Gastrocnemius medialis (tissue), 4 donors: ENCODE data around the gene C12orf50.

Experiments
- POLR2A ChIP-seq, 2 donors: fragments of 450-650 bp; IDR thresholded peaks; one replicate each; pipeline ENCODE4 v1.6.1; 2017; ENCODE audit warnings: antibody characterized with exemption in 2 of 2, mild to moderate bottlenecking in 2 of 2, moderate library complexity in 2 of 2
- TF ChIP-seq, protein P1 (sequence below), 5 experiments: fragments of 450-650 bp in 3 of 5; fragments of 200-600 bp in 2 of 5; sonication (generic) in 2 of 5; IDR thresholded peaks in 4 of 5; conservative IDR thresholded peaks in 1 of 5; 1 replicate in 4 of 5; 2 replicates in 1 of 5; pipeline ENCODE4 v1.5.1; 2016 to 2019; ENCODE audit warnings: antibody characterized with exemption in 5 of 5, mild to moderate bottlenecking in 3 of 5, moderate library complexity in 3 of 5

DNA sequence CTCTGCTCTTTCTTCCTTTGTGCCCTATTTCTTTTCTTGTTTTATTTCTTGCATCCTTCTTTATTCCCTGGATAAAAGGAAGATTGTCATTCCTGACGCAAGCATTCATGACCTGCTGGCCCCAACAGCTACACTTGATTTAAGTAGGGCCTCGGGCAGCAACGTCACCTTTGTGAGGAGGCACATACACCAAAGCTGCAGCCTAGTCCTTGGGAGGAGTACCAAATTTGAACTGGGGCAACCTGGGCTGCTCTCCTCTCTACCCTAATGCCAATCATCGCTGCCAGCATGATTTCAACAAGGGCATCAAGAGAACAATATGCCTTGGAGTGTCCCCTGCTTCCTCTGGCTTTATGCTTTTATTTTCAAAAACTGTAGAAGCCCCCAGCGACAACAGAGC, 76.4 kb downstream of the C12orf50 start:
- TF ChIP-seq, protein P1, sequence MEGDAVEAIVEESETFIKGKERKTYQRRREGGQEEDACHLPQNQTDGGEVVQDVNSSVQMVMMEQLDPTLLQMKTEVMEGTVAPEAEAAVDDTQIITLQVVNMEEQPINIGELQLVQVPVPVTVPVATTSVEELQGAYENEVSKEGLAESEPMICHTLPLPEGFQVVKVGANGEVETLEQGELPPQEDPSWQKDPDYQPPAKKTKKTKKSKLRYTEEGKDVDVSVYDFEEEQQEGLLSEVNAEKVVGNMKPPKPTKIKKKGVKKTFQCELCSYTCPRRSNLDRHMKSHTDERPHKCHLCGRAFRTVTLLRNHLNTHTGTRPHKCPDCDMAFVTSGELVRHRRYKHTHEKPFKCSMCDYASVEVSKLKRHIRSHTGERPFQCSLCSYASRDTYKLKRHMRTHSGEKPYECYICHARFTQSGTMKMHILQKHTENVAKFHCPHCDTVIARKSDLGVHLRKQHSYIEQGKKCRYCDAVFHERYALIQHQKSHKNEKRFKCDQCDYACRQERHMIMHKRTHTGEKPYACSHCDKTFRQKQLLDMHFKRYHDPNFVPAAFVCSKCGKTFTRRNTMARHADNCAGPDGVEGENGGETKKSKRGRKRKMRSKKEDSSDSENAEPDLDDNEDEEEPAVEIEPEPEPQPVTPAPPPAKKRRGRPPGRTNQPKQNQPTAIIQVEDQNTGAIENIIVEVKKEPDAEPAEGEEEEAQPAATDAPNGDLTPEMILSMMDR (IDR thresholded peaks at IDR 0.05 in 4 of 5, conservative IDR thresholded peaks at IDR 0.05 in 1 of 5) = no peak
- TF ChIP-seq POLR2A (IDR thresholded peaks at IDR 0.05) = no peak
